GM12878 (cell line): ENCODE measurements around the gene CDK17. TPM values are rescaled to one million over a fixed set of nuclear protein-coding genes. Genes with fewer than 3 reads are reported as not detected.
A peak's percentile ranks its signal among the peaks of the same experiment; 100 is the strongest.

Source experiments
- ATAC-seq: fragments of 200-7000 bp; cut with Tn5 transposase; 3 replicates; pipeline ENCODE4 v1.9.1; 2020; ENCODE audit warnings: mild to moderate bottlenecking, moderate library complexity
- BruUV-seq: library from RNA; stranded (reverse); fragments of 400-500 nt; replicated peaks from 2 replicates; lab custom pipeline; 2021; lab: Mats Ljungman, UMichigan
- CTCF ChIA-PET: fragments of 300-600 bp; sonication (Branson Sonifier 250); formaldehyde crosslinking; extraction: SDS; loops from one replicate; lab custom pipeline; 2021; ENCODE audit warnings: inconsistent platforms; lab: Yijun Ruan, JAX
- POLR2A ChIA-PET: fragments of 350-600 bp; formaldehyde crosslinking; extraction: SDS; loops from one replicate; lab custom pipeline; 2021; ENCODE audit warnings: inconsistent platforms; lab: Charles Lee
- RAD21 ChIA-PET: fragments of 300-600 bp; sonication (Branson Sonifier 250); formaldehyde crosslinking; loops from one replicate; lab custom pipeline; 2023; ENCODE audit warnings: antibody characterized with exemption; ENCODE audit not compliant: unreplicated experiment; lab: Charles Lee
- SMC1A ChIA-PET: fragments of 300-600 bp; sonication (Branson Sonifier 250); formaldehyde crosslinking; loops from one replicate; lab custom pipeline; 2023; ENCODE audit not compliant: unreplicated experiment, uncharacterized antibody; lab: Charles Lee
- DNase-seq: peaks from one replicate; pipeline ENCODE4 v3.0.0-alpha.2; 2011; ENCODE audit warnings: low read depth, low spot score
- FAIRE-seq: peaks from 3 replicates; lab custom pipeline; 2011; peaks lifted over from hg19 to GRCh38; lab: Jason Lieb, UNC
- H2AFZ ChIP-seq: 2 replicates; pipeline ENCODE4 v1.6.0; 2011; ENCODE audit warnings: low read depth, low read length, control low read depth; ENCODE audit not compliant: control insufficient read depth
- H3K27ac ChIP-seq: 2 replicates; pipeline ENCODE4 v1.5.1; 2011; ENCODE audit warnings: control low read depth; ENCODE audit not compliant: control insufficient read depth, insufficient read depth
- H3K27me3 ChIP-seq, 2 experiments: replicated peaks in 1 of 2; 2 replicates each; pipeline versions ENCODE4 v1.6.0 to v1.6.1; 2011; ENCODE audit warnings: low read length in 1 of 2; ENCODE audit not compliant: control insufficient read depth in 2 of 2, insufficient read depth in 2 of 2
- H3K36me3 ChIP-seq, 2 experiments: 2 replicates each; pipeline ENCODE4 v1.5.1; 2011; ENCODE audit warnings: low read length in 1 of 2; ENCODE audit not compliant: control insufficient read depth in 2 of 2, insufficient read depth in 2 of 2
- H3K4me1 ChIP-seq: 2 replicates; pipeline ENCODE4 v1.6.1; 2011; ENCODE audit warnings: mild to moderate bottlenecking, low read length, moderate library complexity, mixed read lengths; ENCODE audit not compliant: control insufficient read depth, insufficient read depth
- H3K4me2 ChIP-seq: 2 replicates; pipeline ENCODE4 v1.6.0; 2011; ENCODE audit warnings: control low read depth; ENCODE audit not compliant: control insufficient read depth, insufficient read depth
- H3K4me3 ChIP-seq: fragments of 200-600 bp; sonication (generic); 2 replicates; pipeline ENCODE4 v1.5.1; 2016
- H3K79me2 ChIP-seq: 2 replicates; pipeline ENCODE4 v1.6.0; 2011; ENCODE audit warnings: low read length; ENCODE audit not compliant: control insufficient read depth, insufficient read depth
- H3K9ac ChIP-seq: 2 replicates; pipeline ENCODE4 v1.8.0; 2011; ENCODE audit warnings: low read length, control low read depth, mixed read lengths; ENCODE audit not compliant: control insufficient read depth, insufficient read depth
- H3K9me3 ChIP-seq: replicated peaks from 3 replicates; pipeline ENCODE4 v1.5.1; 2011; ENCODE audit warnings: mild to moderate bottlenecking, low read length; ENCODE audit not compliant: control insufficient read depth, insufficient read depth
- H4K20me1 ChIP-seq: 2 replicates; pipeline ENCODE4 v1.6.0; 2011; ENCODE audit not compliant: control insufficient read depth, insufficient read depth
- CBFB ChIP-seq: IDR thresholded peaks from 2 replicates; pipeline ENCODE4 v1.6.1; 2016; ENCODE audit warnings: antibody characterized with exemption, low read depth
- CBX3 ChIP-seq: fragments of 200-600 bp; sonication (generic); IDR thresholded peaks from 2 replicates; pipeline ENCODE4 v1.6.1; 2016; ENCODE audit warnings: low read depth, borderline replicate concordance
- CREB1 ChIP-seq: IDR thresholded peaks from 2 replicates; pipeline ENCODE4 v1.6.1; 2012; ENCODE audit warnings: low read depth, mild to moderate bottlenecking, inconsistent platforms
- CREM ChIP-seq: IDR thresholded peaks from 2 replicates; pipeline ENCODE4 v1.6.1; 2014; ENCODE audit warnings: antibody characterized with exemption, low read depth
- E2F4 ChIP-seq: IDR thresholded peaks from 2 replicates; pipeline ENCODE4 v1.6.1; 2012; ENCODE audit warnings: low read depth, low read length, improper control_type of control experiment
- E4F1 ChIP-seq: fragments of 450-650 bp; IDR thresholded peaks from 2 replicates; pipeline ENCODE4 v1.6.1; 2018; ENCODE audit warnings: borderline replicate concordance, mild to moderate bottlenecking; ENCODE audit not compliant: partially characterized antibody
- ESRRA ChIP-seq: IDR thresholded peaks from 2 replicates; pipeline ENCODE4 v1.6.1; 2012; ENCODE audit warnings: mild to moderate bottlenecking, low read length, improper control_type of control experiment
- IKZF2 ChIP-seq, 2 experiments: fragments of 450-650 bp; IDR thresholded peaks; 2 replicates each; pipeline ENCODE4 v1.6.1; 2017; ENCODE audit warnings: mild to moderate bottlenecking in 2 of 2, moderate library complexity in 2 of 2
- MLLT1 ChIP-seq: fragments of 450-650 bp; IDR thresholded peaks from 2 replicates; pipeline ENCODE4 v1.6.1; 2016; ENCODE audit warnings: mild to moderate bottlenecking
- MTA3 ChIP-seq: IDR thresholded peaks from 2 replicates; pipeline ENCODE4 v1.6.1; 2012; ENCODE audit warnings: low read length, inconsistent platforms, borderline replicate concordance
- MYB ChIP-seq: fragments of 150-350 bp; IDR thresholded peaks from 2 replicates; pipeline ENCODE4 v1.6.1; 2014; ENCODE audit warnings: mild to moderate bottlenecking, low read depth, low read length, borderline replicate concordance
- NFYA ChIP-seq: IDR thresholded peaks from 2 replicates; pipeline ENCODE4 v1.6.1; 2011; ENCODE audit warnings: low read depth, mild to moderate bottlenecking, low read length, improper control_type of control experiment, borderline replicate concordance
- RAD51 ChIP-seq: fragments of 450-650 bp; IDR thresholded peaks from 2 replicates; pipeline ENCODE4 v1.6.1; 2016; ENCODE audit warnings: moderate library complexity, mild to moderate bottlenecking, inconsistent platforms
- RUNX3 ChIP-seq: IDR thresholded peaks from 2 replicates; pipeline ENCODE4 v1.6.1; 2012; ENCODE audit warnings: low read length, inconsistent platforms
- SUZ12 ChIP-seq: fragments of 200-600 bp; sonication (generic); IDR thresholded peaks from one replicate; pipeline ENCODE4 v1.6.1; 2018; ENCODE audit warnings: antibody characterized with exemption, mild to moderate bottlenecking; ENCODE audit not compliant: unreplicated experiment
- USF1 ChIP-seq: IDR thresholded peaks from 2 replicates; pipeline ENCODE4 v1.6.1; 2011; ENCODE audit warnings: borderline replicate concordance, low read depth, mild to moderate bottlenecking, moderate library complexity, mixed read lengths, low read length; ENCODE audit not compliant: insufficient read depth; ENCODE audit errors: extremely low read length
- USF2 ChIP-seq: IDR thresholded peaks from 2 replicates; pipeline ENCODE4 v1.6.1; 2011; ENCODE audit warnings: low read depth, low read length, improper control_type of control experiment, borderline replicate concordance
- YBX1 ChIP-seq: fragments of 450-650 bp; IDR thresholded peaks from 2 replicates; pipeline ENCODE4 v1.6.1; 2016; ENCODE audit warnings: antibody characterized with exemption
- ZNF622 ChIP-seq: fragments of 450-650 bp; IDR thresholded peaks from 2 replicates; pipeline ENCODE4 v1.6.1; 2017; ENCODE audit warnings: mild to moderate bottlenecking, inconsistent platforms
- WGBS: methylation state at CpG from one replicate; pipeline ENCODE4 v1.1.6; 2016; ENCODE audit warnings: low lambda C conversion rate; ENCODE audit not compliant: insufficient replicate concordance, insufficient coverage; ENCODE audit errors: missing lambda C conversion rate; 5-methylcytosine and 5-hydroxymethylcytosine counted together
- in situ Hi-C: fragments of 300-500 bp; cut with MboI; formaldehyde crosslinking; loops from 9 replicates; pipeline ENCODE4 v1.14.3; 2018; ENCODE audit warnings: mixed read lengths
- intact Hi-C: fragments of 100-400 bp; cut with micrococcal nuclease; formaldehyde crosslinking; loops from one replicate; pipeline ENCODE4 v1.14.2; 2022; ENCODE audit not compliant: unreplicated experiment
- polyA plus RNA-seq, 11 experiments: library from polyadenylated mRNA; depleted of rRNA in 4 of 11; unstranded in 6 of 11; stranded (reverse) in 5 of 11; fragments of >200 nt; fragmentation: Nextera tagmentation in 4 of 11; fragmentation: Illumina TruSeq in 1 of 11; extraction: Ambion mirVana in 4 of 11; extraction: Trizol in 1 of 11; gene quantifications; 1 replicate in 1 of 11; 2 replicates in 10 of 11; pipeline versions ENCODE4 v1.2.1 to v1.2.3, GENCODE V29; 2011 to 2016; ENCODE audit warnings: inconsistent platforms in 2 of 11, missing spikeins in 2 of 11, low read depth in 1 of 11
- total RNA-seq, 4 experiments: library from RNA; depleted of rRNA in 3 of 4; stranded (reverse); fragments of >200 nt in 3 of 4; fragmentation: Illumina TruSeq in 1 of 4; extraction: Trizol in 1 of 4; gene quantifications; 2 replicates each; pipeline versions ENCODE4 v1.2.1 to v1.2.3, GENCODE V29; 2013 to 2021

The CDK17 gene
- total and polyA plus RNA-seq, 10 of the 15 experiments (the other 5 are each of a cell fraction or from before 2014, with no cell fraction given) = 5.6 to 45.6 (median 18.3) TPM

DNA sequence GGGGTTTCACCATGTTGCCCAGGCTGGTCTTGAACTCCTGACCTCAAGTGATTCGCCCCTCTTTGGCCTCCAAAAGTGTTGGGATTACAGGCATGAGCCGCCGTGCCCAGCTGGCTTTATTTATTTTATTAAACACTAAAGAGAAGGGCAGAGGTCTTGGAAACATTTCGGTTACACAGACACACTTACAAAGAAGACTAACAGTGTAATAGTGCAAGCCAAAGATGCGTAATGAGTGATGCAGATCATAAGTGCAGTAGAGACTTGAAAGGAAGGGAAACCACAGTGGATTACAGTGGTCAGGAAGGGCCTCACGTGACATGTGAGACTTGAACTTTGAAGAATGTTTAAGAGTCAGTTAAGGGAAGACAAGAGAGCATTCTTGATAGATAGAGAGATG is 33.9 kb upstream of the CDK17 start:
- Histone ChIP-seq H3K4me1 (peaks cover 4% of the 10 kb centered on the region; the same call in 1 of the 2 replicates), H3K79me2 (no peaks in the 10 kb centered on the region), H2AFZ (0 out of 2 replicates have a peak overlapping the region, but pooled peaks have one; percentile 58), H3K4me2 (peak overlapping the region; percentile 55; the same call in 1 of the 2 replicates), H3K27me3 (no peaks in the 10 kb centered on the region), H3K4me3 (no peak overlapping the region), H3K9me3 (no peaks in the 10 kb centered on the region), H4K20me1 (no peaks in the 10 kb centered on the region), H3K36me3 (no peaks in the 10 kb centered on the region), H3K9ac (no peak overlapping the region), H3K27ac (no peak overlapping the region)
- FAIRE-seq = peak; percentile 88
- ChIA-PET POLR2A (no interaction called here), RAD21 (no interaction called here), SMC1A (no interaction called here), CTCF (no interaction called here)
- 4% methylated on average over 6 of the region's 6 CpGs for WGBS
- no peak for DNase-seq
- peak; percentile 95 for ATAC-seq
- in situ Hi-C loops (no loop called here), intact Hi-C loops (no loop called here)
- no TSS peak for BruUV-seq
- TF ChIP-seq RAD51 (peak; percentile 88), CREB1 (0 out of 2 replicates have a peak, but pooled peaks have one; percentile 25), ZNF622 (no peak), CBFB (peak; percentile 49; the same call in 1 of the 2 replicates), YBX1 (no peak), SUZ12 (no peak), IKZF2 (IDR thresholded peaks at IDR 0.05) (peak; percentile 45 to 54; a peak in 2 of 4 replicates), CBX3 (no peak), RUNX3 (peak; percentile 95), USF1 (peak; percentile 61), MLLT1 (no peak), NFYA (no peak), MTA3 (no peak), MYB (no peak), ESRRA (no peak), E4F1 (no peak), E2F4 (no peak), CREM (0 out of 2 replicates have a peak, but pooled peaks have one; percentile 37), USF2 (peak; percentile 56; the same call in 1 of the 2 replicates)
